Measurements from ENCODE around the gene MINK1. TPM values are rescaled to one million over a fixed set of nuclear protein-coding genes. Genes with fewer than 3 reads are reported as not detected.

The MINK1 gene
- total and polyA plus RNA-seq, 2 donors (not counting 1 experiment from before 2014, with no cell fraction given) = 109 to 160 TPM

- no peak for TF ChIP-seq CTCF (IDR thresholded peaks at IDR 0.05)
- H3K9me3 Mint-ChIP-seq (ENCODE audit: insufficient read depth) = no peaks in the 10 kb centered on the region
- H4K20me1 ChIP-seq (ENCODE audit: control insufficient read depth, insufficient read depth, low read length, poor library complexity, severe bottlenecking) = peaks cover 21% of the 10 kb centered on the region
- no peak overlapping the region for H3K27ac ChIP-seq (ENCODE audit: low read length in 2 of 2)
- POLR2A ChIA-PET = no interaction called here
- no peak for DNase-seq
- ATAC-seq (ENCODE audit: low read depth) = no peak
- peaks cover 4% of the 10 kb centered on the region for H3K4me1 Mint-ChIP-seq
- no peaks in the 10 kb centered on the region for H3K27me3 ChIP-seq (replicated peaks in 1 of 4; ENCODE audit: control extremely low read depth in 1 of 4, control insufficient read depth in 3 of 4, insufficient read depth in 4 of 4, low read length in 3 of 4)
- H3K4me1 ChIP-seq (ENCODE audit: control insufficient read depth in 2 of 2, insufficient read depth in 2 of 2, low read length in 2 of 2) = peaks cover 0 to 3% of the 10 kb centered on the region in 2 donors
- no peaks in the 10 kb centered on the region for H3K79me2 ChIP-seq (ENCODE audit: control insufficient read depth, insufficient read depth, low read length)
- no peak overlapping the region for H2AFZ ChIP-seq (ENCODE audit: insufficient read depth, low read depth, low read length, poor library complexity, severe bottlenecking)
- intact Hi-C loops (cut with micrococcal nuclease) = no loop called here
- H3K4me3 Mint-ChIP-seq = no peak overlapping the region
- H3K4me3 ChIP-seq (ENCODE audit: control extremely low read depth in 1 of 5, extremely low read depth in 1 of 5, insufficient read depth in 1 of 5, low read depth in 2 of 5, low read length in 4 of 5) = no peak overlapping the region
- H3K27ac Mint-ChIP-seq = no peak overlapping the region
- CTCF ChIA-PET = interaction anchor here (0.6 to 4.7 kb wide), 5 partner anchors 11 to 324 kb away, joined by 3 to 33 read pairs (median 3); partner anchors contain the start of genes ARRB2 and CHRNE
- H3K27me3 Mint-ChIP-seq = no peaks in the 10 kb centered on the region
- no peak overlapping the region for H3K9ac ChIP-seq (ENCODE audit: low read length)
- peaks cover 0 to 77% of the 10 kb centered on the region in 2 experiments for H3K36me3 ChIP-seq (replicated peaks in 1 of 2; ENCODE audit: control extremely low read depth in 1 of 2, control insufficient read depth in 1 of 2, extremely low read depth in 1 of 2, insufficient read depth in 2 of 2, low read length in 1 of 2)
- H3K9me3 ChIP-seq (ENCODE audit: control extremely low read depth in 1 of 3, control insufficient read depth in 2 of 3, insufficient read depth in 1 of 3, low read length in 2 of 3) = no peaks in the 10 kb centered on the region
- no peak overlapping the region for H3K4me2 ChIP-seq (replicated peaks; ENCODE audit: low read depth, low read length, poor library complexity, severe bottlenecking)
- 92% methylated on average over 40 of the region's 42 CpGs for WGBS (ENCODE audit: insufficient coverage)
Observed at GRCh38 chr17:4891411-4892410, 58.6 kb downstream of the MINK1 start.

DNA sequence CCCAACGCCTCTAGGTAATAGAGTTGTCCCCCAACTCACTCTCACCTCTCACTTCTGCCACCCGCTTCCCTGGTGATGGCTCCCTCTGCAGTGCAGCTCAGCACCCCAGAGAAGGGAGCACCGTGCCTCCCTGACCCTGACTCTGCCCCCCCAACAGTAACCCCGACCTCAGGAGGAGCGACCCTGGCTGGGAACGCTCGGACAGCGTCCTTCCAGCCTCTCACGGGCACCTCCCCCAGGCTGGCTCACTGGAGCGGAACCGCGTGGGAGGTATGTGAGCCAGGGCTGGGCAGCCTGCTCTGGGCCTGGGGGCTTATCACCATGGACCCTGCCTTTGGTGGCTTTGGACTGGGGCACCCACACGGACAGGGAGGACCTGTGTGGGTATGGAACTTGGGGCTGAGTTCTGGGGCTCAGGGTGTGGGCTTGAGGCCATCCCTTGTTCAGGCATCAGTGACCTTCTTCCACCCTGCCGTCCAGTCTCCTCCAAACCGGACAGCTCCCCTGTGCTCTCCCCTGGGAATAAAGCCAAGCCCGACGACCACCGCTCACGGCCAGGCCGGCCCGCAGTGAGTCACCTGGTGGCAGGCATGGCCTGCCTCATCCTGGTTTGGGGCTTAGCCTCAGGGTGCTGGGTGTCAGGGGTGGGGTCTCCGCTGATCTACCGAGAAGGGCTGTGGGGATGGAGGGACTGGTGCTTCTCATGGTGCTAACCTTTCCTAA, 59.5 kb downstream of the MINK1 start:
- no peaks in the 10 kb centered on the region for H3K27me3 ChIP-seq (replicated peaks in 1 of 4; ENCODE audit: control extremely low read depth in 1 of 4, control insufficient read depth in 3 of 4, insufficient read depth in 4 of 4, low read length in 3 of 4)
- peaks cover 0 to 3% of the 10 kb centered on the region in 2 donors for H3K4me1 ChIP-seq (ENCODE audit: control insufficient read depth in 2 of 2, insufficient read depth in 2 of 2, low read length in 2 of 2)
- Mint-ChIP-seq H3K4me3 (no peak overlapping the region), H3K27ac (no peak overlapping the region), H3K9me3 (ENCODE audit: insufficient read depth) (no peaks in the 10 kb centered on the region), H3K4me1 (peaks cover 4% of the 10 kb centered on the region), H3K27me3 (no peaks in the 10 kb centered on the region)
- DNase-seq (no peak), ATAC-seq (ENCODE audit: low read depth) (no peak)
- intact Hi-C loops (cut with micrococcal nuclease) = no loop called here
- WGBS (ENCODE audit: insufficient coverage) = 92% methylated on average over 14 of the region's 23 CpGs
- H4K20me1 ChIP-seq (ENCODE audit: control insufficient read depth, insufficient read depth, low read length, poor library complexity, severe bottlenecking) = peaks cover 21% of the 10 kb centered on the region
- H3K9me3 ChIP-seq (ENCODE audit: control extremely low read depth in 1 of 3, control insufficient read depth in 2 of 3, insufficient read depth in 1 of 3, low read length in 2 of 3) = no peaks in the 10 kb centered on the region
- H3K4me2 ChIP-seq (replicated peaks; ENCODE audit: low read depth, low read length, poor library complexity, severe bottlenecking) = no peak overlapping the region
- H2AFZ ChIP-seq (ENCODE audit: insufficient read depth, low read depth, low read length, poor library complexity, severe bottlenecking) = no peak overlapping the region
- H3K36me3 ChIP-seq (replicated peaks in 1 of 2; ENCODE audit: control extremely low read depth in 1 of 2, control insufficient read depth in 1 of 2, extremely low read depth in 1 of 2, insufficient read depth in 2 of 2, low read length in 1 of 2) = peaks cover 0 to 71% of the 10 kb centered on the region in 2 experiments
- H3K27ac ChIP-seq (ENCODE audit: low read length in 2 of 2) = no peak overlapping the region
- POLR2A ChIA-PET = no interaction called here
- no peak overlapping the region for H3K4me3 ChIP-seq (ENCODE audit: control extremely low read depth in 1 of 5, extremely low read depth in 1 of 5, insufficient read depth in 1 of 5, low read depth in 2 of 5, low read length in 4 of 5)
- no peak overlapping the region for H3K9ac ChIP-seq (ENCODE audit: low read length)
- CTCF ChIA-PET = interaction anchor here (1.0 kb wide), 1 partner anchor 10 kb away, joined by 3 read pairs; the partner anchor contains the start of gene CHRNE
- no peaks in the 10 kb centered on the region for H3K79me2 ChIP-seq (ENCODE audit: control insufficient read depth, insufficient read depth, low read length)
- TF ChIP-seq EZH2 (IDR thresholded peaks at IDR 0.05; ENCODE audit: borderline replicate concordance, insufficient read depth, low read depth, low read length, poor library complexity, severe bottlenecking) (no peak), CTCF (IDR thresholded peaks at IDR 0.05) (no peak)
